Retinal pigment epithelial cell (primary cell): ENCODE results near the gene CROCC2.

Experiments used
- DNase-seq: peaks from one replicate; pipeline ENCODE4 v3.0.0-alpha.2; 2010; ENCODE audit warnings: low read depth
- H3K4me3 ChIP-seq: 2 replicates; pipeline ENCODE4 v1.5.1; 2011; ENCODE audit warnings: mild to moderate bottlenecking, low read length, control low read depth, moderate library complexity
- CTCF ChIP-seq: conservative IDR thresholded peaks from 2 replicates; pipeline ENCODE4 v1.5.1; 2011; ENCODE audit warnings: low read depth, low read length, control low read depth, inconsistent platforms

The CROCC2 gene

GRCh38 chr2:240872317-240873097 lies 33.6 kb upstream of the CROCC2 start:
- no peak overlapping the region for H3K4me3 ChIP-seq
- DNase-seq: no peak
- TF ChIP-seq CTCF: no peak

GRCh38 chr2:240873098-240873788 lies 32.9 kb upstream of the CROCC2 start:
- H3K4me3 ChIP-seq: no peak overlapping the region
- DNase-seq: no peak
- TF ChIP-seq CTCF: no peak

- H3K4me3 ChIP-seq: no peak overlapping the region
- no peak for DNase-seq
- no peak for TF ChIP-seq CTCF
Measured at GRCh38 chr2:240873805-240874714, 32.1 kb upstream of the CROCC2 start.

GRCh38 chr2:240874715-240875227 lies 31.4 kb upstream of the CROCC2 start:
- H3K4me3 ChIP-seq: no peak overlapping the region
- TF ChIP-seq CTCF: no peak
- no peak for DNase-seq

- no peak overlapping the region for H3K4me3 ChIP-seq
- no peak for DNase-seq
- TF ChIP-seq CTCF: no peak
Measured at GRCh38 chr2:240875228-240876034, 30.7 kb upstream of the CROCC2 start.

- TF ChIP-seq CTCF: no peak
- no peak for DNase-seq
- no peak overlapping the region for H3K4me3 ChIP-seq
Measured at GRCh38 chr2:240876035-240876474, 30.1 kb upstream of the CROCC2 start.
